SK-N-SH (cell line): ENCODE measurements around the gene RBM19. TPM values are rescaled to one million over a fixed set of nuclear protein-coding genes. Genes with fewer than 3 reads are reported as not detected.

Experiments
- CTCF ChIA-PET: fragments of 300-600, 350-600 bp; formaldehyde crosslinking; extraction: SDS; loops from one replicate; lab custom pipeline; 2021; lab: Yijun Ruan, JAX
- POLR2A ChIA-PET: fragments of 350-600 bp; sonication (Branson Sonifier 250); formaldehyde crosslinking; extraction: SDS; loops from one replicate; lab custom pipeline; 2020; ENCODE audit warnings: antibody characterized with exemption, inconsistent platforms; lab: Yijun Ruan, JAX
- DNase-seq: peaks from one replicate; pipeline ENCODE4 v3.0.0; 2012
- H2AFZ ChIP-seq: fragments of 200-600 bp; sonication (generic); 2 replicates; pipeline ENCODE4 v1.8.1; 2016; ENCODE audit warnings: antibody characterized with exemption, mild to moderate bottlenecking, low read depth
- H3F3A ChIP-seq: fragments of 200-600 bp; sonication (generic); replicated peaks from 2 replicates; pipeline ENCODE3; 2016; ENCODE audit warnings: antibody characterized with exemption, mild to moderate bottlenecking; ENCODE audit not compliant: insufficient read depth
- H3K27ac ChIP-seq, 2 experiments: fragments of 200-500 bp in 1 of 2; fragments of 200-600 bp in 1 of 2; sonication (Bioruptor generic) in 1 of 2; sonication (generic), shearing (Covaris generic) in 1 of 2; 2 replicates each; pipeline versions ENCODE4 v1.5.1 to v1.6.1; 2014 to 2016; ENCODE audit warnings: low read depth in 2 of 2, inconsistent platforms in 1 of 2, low read length in 1 of 2, mild to moderate bottlenecking in 1 of 2, mixed read lengths in 1 of 2
- H3K27me3 ChIP-seq: fragments of 200-600 bp; sonication (generic), shearing (Covaris generic); 2 replicates; pipeline ENCODE4 v1.6.1; 2016; ENCODE audit warnings: mixed run types; ENCODE audit not compliant: insufficient read depth
- H3K36me3 ChIP-seq, 2 experiments: fragments of 200-500 bp in 1 of 2; fragments of 200-600 bp in 1 of 2; sonication (Bioruptor generic) in 1 of 2; sonication (generic) in 1 of 2; replicated peaks in 1 of 2; 2 replicates each; pipeline versions ENCODE3 to v1.5.1; 2014 to 2016; ENCODE audit warnings: low read length in 1 of 2, mild to moderate bottlenecking in 1 of 2; ENCODE audit not compliant: insufficient read depth in 2 of 2, control insufficient read depth in 1 of 2
- H3K4me1 ChIP-seq, 2 experiments: fragments of 200-500 bp in 1 of 2; fragments of 200-600 bp in 1 of 2; sonication (Bioruptor generic) in 1 of 2; sonication (generic), shearing (Covaris generic) in 1 of 2; 2 replicates each; pipeline versions ENCODE4 v1.5.1 to v1.6.1; 2014 to 2016; ENCODE audit warnings: low read depth in 1 of 2, low read length in 1 of 2, mixed run types in 1 of 2; ENCODE audit not compliant: insufficient read depth in 2 of 2, control insufficient read depth in 1 of 2
- H3K4me2 ChIP-seq: fragments of 200-600 bp; sonication (generic), shearing (Covaris generic); 2 replicates; pipeline ENCODE4 v1.6.1; 2017; ENCODE audit warnings: mixed run types
- H3K4me3 ChIP-seq, 2 experiments: fragments of 200-500 bp in 1 of 2; fragments of 200-600 bp in 1 of 2; sonication (Bioruptor generic) in 1 of 2; sonication (generic), shearing (Covaris generic) in 1 of 2; 2 replicates each; pipeline versions ENCODE4 v1.5.1 to v1.8.1; 2014 to 2016; ENCODE audit warnings: low read depth in 2 of 2, inconsistent platforms in 1 of 2, low read length in 1 of 2, mild to moderate bottlenecking in 1 of 2, mixed read lengths in 1 of 2, moderate library complexity in 1 of 2
- H3K79me2 ChIP-seq: fragments of 200-600 bp; sonication (generic); 2 replicates; pipeline ENCODE4 v1.8.1; 2017; ENCODE audit warnings: mild to moderate bottlenecking; ENCODE audit not compliant: insufficient read depth
- H3K9ac ChIP-seq: fragments of 200-600 bp; sonication (generic); 2 replicates; pipeline ENCODE4 v1.6.1; 2017; ENCODE audit warnings: mixed run types
- H3K9me2 ChIP-seq: fragments of 200-600 bp; sonication (generic); 2 replicates; pipeline ENCODE4 v1.6.1; 2017; ENCODE audit warnings: mixed run types
- H3K9me3 ChIP-seq: fragments of 200-600 bp; sonication (generic); 2 replicates; pipeline ENCODE4 v1.6.1; 2017; ENCODE audit warnings: mixed run types, mild to moderate bottlenecking, moderate library complexity
- H4K20me1 ChIP-seq: fragments of 200-600 bp; sonication (generic); 2 replicates; pipeline ENCODE4 v1.6.1; 2017; ENCODE audit warnings: mild to moderate bottlenecking, mixed run types; ENCODE audit not compliant: insufficient read depth
- CHD2 ChIP-seq: fragments of 150-350 bp; IDR thresholded peaks from 2 replicates; pipeline ENCODE4 v1.6.1; 2018; ENCODE audit warnings: low read length; ENCODE audit not compliant: partially characterized antibody
- CTCF ChIP-seq: fragments of 200-600 bp; sonication (generic); IDR thresholded peaks from 2 replicates; pipeline ENCODE4 v1.6.1; 2017; ENCODE audit warnings: antibody characterized with exemption, mild to moderate bottlenecking, moderate library complexity
- EP300 ChIP-seq, 2 experiments: IDR thresholded peaks; 2 replicates each; pipeline versions ENCODE4 v1.4.0 to v1.6.1; 2012; ENCODE audit warnings: borderline replicate concordance in 1 of 2, low read depth in 1 of 2, low read length in 1 of 2
- MAX ChIP-seq: IDR thresholded peaks from 2 replicates; pipeline ENCODE4 v1.4.0; 2012; ENCODE audit warnings: low read depth
- NFIC ChIP-seq: IDR thresholded peaks from 2 replicates; pipeline ENCODE4 v1.4.0; 2012; ENCODE audit warnings: borderline replicate concordance
- PBX3 ChIP-seq: IDR thresholded peaks from 2 replicates; pipeline ENCODE4; 2012
- REST ChIP-seq: IDR thresholded peaks from 2 replicates; pipeline ENCODE4 v1.6.1; 2012; ENCODE audit warnings: mild to moderate bottlenecking, low read depth, low read length, moderate library complexity
- RFX5 ChIP-seq: IDR thresholded peaks from 2 replicates; pipeline ENCODE4 v1.6.1; 2012; ENCODE audit warnings: mild to moderate bottlenecking, improper control_type of control experiment, low read length
- TCF12 ChIP-seq: IDR thresholded peaks from 2 replicates; pipeline ENCODE4 v1.4.0; 2012
- USF1 ChIP-seq: IDR thresholded peaks from 2 replicates; pipeline ENCODE4 v1.4.0; 2012; ENCODE audit warnings: low read depth, borderline replicate concordance
- YY1 ChIP-seq: IDR thresholded peaks from 2 replicates; pipeline ENCODE4 v1.4.0; 2012; ENCODE audit warnings: low read depth, mild to moderate bottlenecking
- ZBTB33 ChIP-seq: IDR thresholded peaks from 2 replicates; pipeline ENCODE4 v1.4.0; 2012; ENCODE audit warnings: low read depth, borderline replicate concordance
- WGBS: methylation state at CpG from one replicate; pipeline ENCODE4 v1.1.6; 2017; ENCODE audit warnings: low lambda C conversion rate; 5-methylcytosine and 5-hydroxymethylcytosine counted together
- polyA plus RNA-seq, 3 experiments: library from polyadenylated mRNA; depleted of rRNA; stranded (reverse); fragments of >200 nt; gene quantifications; 2 replicates each; pipeline ENCODE4 v1.2.3, GENCODE V29; 2012

The RBM19 gene
- polyA plus RNA-seq, 1 of the 3 experiments (the other 2 are of a cell fraction), result 16.6 TPM

- no peak overlapping the region for H3K4me2 ChIP-seq
- peaks cover 0 to 8% of the 10 kb centered on the region in 2 experiments; a peak in 1 of 4 replicates for H3K4me1 ChIP-seq
- H4K20me1 ChIP-seq, result no peaks in the 10 kb centered on the region
- no peaks in the 10 kb centered on the region for H3F3A ChIP-seq
- no peaks in the 10 kb centered on the region for H3K79me2 ChIP-seq
- H3K36me3 ChIP-seq, result no peaks in the 10 kb centered on the region
- H3K9me3 ChIP-seq, result no peaks in the 10 kb centered on the region
- H3K9ac ChIP-seq, result no peak overlapping the region
- CTCF ChIA-PET, result interaction anchor here (1.2 to 2.1 kb wide), 2 partner anchors 10 to 230 kb away, joined by 3 to 5 read pairs; no protein-coding TSS in a partner anchor
- 94% methylated on average over 5 of the region's 5 CpGs for WGBS
- no peaks in the 10 kb centered on the region for H3K27me3 ChIP-seq
- H3K4me3 ChIP-seq, result no peak overlapping the region
- POLR2A ChIA-PET, result no interaction called here
- TF ChIP-seq CTCF, result no peak
- TF ChIP-seq CHD2, result no peak
- no peak for TF ChIP-seq MAX
- no peak for TF ChIP-seq EP300 (IDR thresholded peaks at IDR 0.05; ENCODE audit: borderline replicate concordance in 1 of 2, low read depth in 1 of 2, low read length in 1 of 2)
- TF ChIP-seq REST, result no peak
- no peak for TF ChIP-seq NFIC
- no peak for TF ChIP-seq USF1
- no peak for TF ChIP-seq ZBTB33
- TF ChIP-seq PBX3, result no peak
- TF ChIP-seq RFX5, result no peak
- TF ChIP-seq TCF12, result no peak
- no peak for TF ChIP-seq YY1
- TF ChIP-seq, all 33 proteins: peak for 0
- Histone ChIP-seq H2AFZ (no peak overlapping the region), H3K9me2 (no peaks in the 10 kb centered on the region), H3K27ac (no peak overlapping the region)
- no peak for DNase-seq
Observed at GRCh38 chr12:113877607-113878006, 88.5 kb downstream of the RBM19 start.
